SU-DHL-6 (cell line): Measurements from ENCODE around the gene MRM2.

Experiments used
- H2AFZ ChIP-seq: fragments of 200-600 bp; sonication (generic); 2 replicates; pipeline ENCODE4 v1.6.1; 2014; ENCODE audit warnings: low read depth, mild to moderate bottlenecking, moderate library complexity, mixed read lengths, antibody characterized with exemption, low read length; ENCODE audit not compliant: severe bottlenecking
- H3F3A ChIP-seq: fragments of 200-600 bp; shearing (Covaris generic); 2 replicates; pipeline ENCODE4 v1.6.0; 2016; ENCODE audit warnings: antibody characterized with exemption, mild to moderate bottlenecking; ENCODE audit not compliant: insufficient read depth
- H3K27ac ChIP-seq: fragments of 200-600 bp; sonication (generic); 2 replicates; pipeline ENCODE4 v1.5.1; 2016; ENCODE audit warnings: low read depth, mild to moderate bottlenecking, low read length, moderate library complexity, mixed read lengths
- H3K27me3 ChIP-seq: fragments of 200-600 bp; sonication (generic), shearing (Covaris generic); 2 replicates; pipeline ENCODE4 v1.6.0; 2014; ENCODE audit warnings: mild to moderate bottlenecking, low read length
- H3K36me3 ChIP-seq: fragments of 200-600 bp; sonication (generic); 2 replicates; pipeline ENCODE4 v1.6.1; 2014; ENCODE audit warnings: mild to moderate bottlenecking, low read length, mixed read lengths
- H3K4me2 ChIP-seq: fragments of 300-600, 200-600 bp; shearing (Covaris generic), sonication (generic); 2 replicates; pipeline ENCODE4 v1.6.0; 2014; ENCODE audit warnings: low read length, low read depth, mild to moderate bottlenecking; ENCODE audit not compliant: poor library complexity, severe bottlenecking
- H3K4me3 ChIP-seq: fragments of 200-600 bp; sonication (generic); 2 replicates; pipeline ENCODE4 v1.5.1; 2014; ENCODE audit warnings: antibody characterized with exemption, low read length, mild to moderate bottlenecking, mixed read lengths; ENCODE audit not compliant: insufficient read depth, poor library complexity, severe bottlenecking
- H3K79me2 ChIP-seq: fragments of 200-600 bp; sonication (generic); 2 replicates; pipeline ENCODE4 v1.6.1; 2014; ENCODE audit warnings: mild to moderate bottlenecking, low read length, moderate library complexity; ENCODE audit not compliant: insufficient read depth
- H3K9ac ChIP-seq: fragments of 200-600 bp; sonication (generic); 2 replicates; pipeline ENCODE4 v1.7.0; 2014; ENCODE audit warnings: mild to moderate bottlenecking, low read length
- H3K9me2 ChIP-seq: fragments of 200-600 bp; sonication (generic); replicated peaks from 2 replicates; pipeline ENCODE4 v1.6.1; 2014; ENCODE audit warnings: low read length; ENCODE audit not compliant: insufficient read depth
- H3K9me3 ChIP-seq: fragments of 200-600 bp; sonication (generic); 2 replicates; pipeline ENCODE4 v1.6.1; 2014; ENCODE audit warnings: low read length, mixed read lengths; ENCODE audit not compliant: insufficient read depth
- H4K20me1 ChIP-seq: fragments of 200-600 bp; sonication (generic); 2 replicates; pipeline ENCODE4 v1.6.1; 2014; ENCODE audit warnings: low read depth, mild to moderate bottlenecking, antibody characterized with exemption, low read length, moderate library complexity, mixed read lengths
- EZH2phosphoT487 ChIP-seq: fragments of 200-600 bp; sonication (generic), shearing (Covaris generic); conservative IDR thresholded peaks from 2 replicates; pipeline ENCODE4 v1.6.1; 2018; ENCODE audit warnings: mild to moderate bottlenecking, antibody characterized with exemption, low read length, moderate library complexity, mixed read lengths
- TF ChIP-seq, protein P1 (sequence below): fragments of 200-600 bp; sonication (generic); IDR thresholded peaks from one replicate; pipeline ENCODE4 v1.5.1; 2017; ENCODE audit warnings: antibody characterized with exemption, mild to moderate bottlenecking, low read length, moderate library complexity; ENCODE audit not compliant: insufficient read depth, poor library complexity, severe bottlenecking

MRM2 gene

DNA sequence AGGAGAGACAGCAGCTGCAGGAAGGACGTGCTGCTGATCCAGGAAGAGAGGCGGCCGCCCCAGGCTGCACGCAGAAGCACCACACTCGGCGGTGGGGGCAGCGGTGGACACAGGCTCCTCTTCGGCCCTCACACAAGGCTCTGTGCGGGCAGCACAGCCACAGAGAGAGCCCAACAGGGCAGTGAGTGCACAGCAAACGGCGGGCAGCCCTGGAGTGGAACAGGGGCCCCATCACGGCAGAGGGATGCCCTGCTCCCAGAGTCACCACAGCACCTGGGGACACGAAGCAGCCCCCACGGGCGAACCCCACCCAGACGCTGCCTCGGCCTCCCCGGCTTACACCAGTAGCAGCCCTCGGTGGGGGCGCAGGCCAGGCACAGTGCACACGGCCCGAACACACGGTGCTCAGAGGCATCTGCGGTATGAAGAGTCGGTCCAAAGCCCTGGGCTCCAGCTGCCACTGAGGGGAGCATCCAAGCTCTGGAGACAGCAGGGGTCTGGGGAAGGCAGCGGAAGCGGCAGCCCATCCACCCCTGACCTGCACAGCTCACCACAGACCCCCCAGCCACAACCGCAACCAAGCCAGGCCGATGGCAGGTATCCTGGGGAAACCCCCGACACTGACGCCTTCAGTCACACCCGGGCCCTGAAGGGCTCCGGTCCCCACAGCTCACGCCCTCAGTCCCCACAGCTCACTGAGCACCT, 16.8 kb upstream of the MRM2 start:
- peak overlapping the region; percentile 50 for H3K9ac ChIP-seq
- H3K4me2 ChIP-seq: peak overlapping the region; percentile 51

DNA sequence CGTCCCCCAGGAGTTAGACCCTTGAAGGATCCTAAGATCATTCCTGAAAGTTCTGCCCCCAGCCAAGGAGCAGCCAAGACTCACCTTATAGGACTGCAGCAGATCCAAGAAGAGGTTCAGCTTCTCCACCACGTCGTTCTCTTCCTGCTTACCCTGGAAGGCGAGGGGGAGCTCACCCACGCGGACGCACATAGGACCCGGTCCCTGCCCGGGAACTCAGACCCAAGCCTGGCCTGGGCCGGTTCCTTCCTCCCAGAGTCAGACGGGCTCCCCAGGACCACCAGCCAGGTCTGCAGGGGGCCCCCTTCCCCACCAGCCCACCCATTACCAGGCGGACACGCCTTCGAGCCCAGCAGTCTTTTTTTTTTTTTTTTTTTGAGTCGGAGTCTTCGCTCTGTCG, 15.6 kb upstream of the MRM2 start:
- Histone ChIP-seq H4K20me1 (no peaks in the 10 kb centered on the region), H3K36me3 (no peaks in the 10 kb centered on the region), H3K9ac (no peak overlapping the region), H3K79me2 (no peaks in the 10 kb centered on the region), H3K9me3 (no peaks in the 10 kb centered on the region), H3K4me2 (no peak overlapping the region), H3K4me3 (no peak overlapping the region), H2AFZ (no peak overlapping the region), H3K9me2 (no peaks in the 10 kb centered on the region), H3F3A (peaks cover 33% of the 10 kb centered on the region), H3K27ac (no peak overlapping the region), H3K27me3 (no peaks in the 10 kb centered on the region)
- no peak for TF ChIP-seq EZH2phosphoT487
- TF ChIP-seq, protein P1, sequence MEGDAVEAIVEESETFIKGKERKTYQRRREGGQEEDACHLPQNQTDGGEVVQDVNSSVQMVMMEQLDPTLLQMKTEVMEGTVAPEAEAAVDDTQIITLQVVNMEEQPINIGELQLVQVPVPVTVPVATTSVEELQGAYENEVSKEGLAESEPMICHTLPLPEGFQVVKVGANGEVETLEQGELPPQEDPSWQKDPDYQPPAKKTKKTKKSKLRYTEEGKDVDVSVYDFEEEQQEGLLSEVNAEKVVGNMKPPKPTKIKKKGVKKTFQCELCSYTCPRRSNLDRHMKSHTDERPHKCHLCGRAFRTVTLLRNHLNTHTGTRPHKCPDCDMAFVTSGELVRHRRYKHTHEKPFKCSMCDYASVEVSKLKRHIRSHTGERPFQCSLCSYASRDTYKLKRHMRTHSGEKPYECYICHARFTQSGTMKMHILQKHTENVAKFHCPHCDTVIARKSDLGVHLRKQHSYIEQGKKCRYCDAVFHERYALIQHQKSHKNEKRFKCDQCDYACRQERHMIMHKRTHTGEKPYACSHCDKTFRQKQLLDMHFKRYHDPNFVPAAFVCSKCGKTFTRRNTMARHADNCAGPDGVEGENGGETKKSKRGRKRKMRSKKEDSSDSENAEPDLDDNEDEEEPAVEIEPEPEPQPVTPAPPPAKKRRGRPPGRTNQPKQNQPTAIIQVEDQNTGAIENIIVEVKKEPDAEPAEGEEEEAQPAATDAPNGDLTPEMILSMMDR: no peak

More for the DNA sequence above, 16.8 kb upstream of the MRM2 start:
- Histone ChIP-seq H3K79me2 (no peaks in the 10 kb centered on the region), H3K4me3 (peak overlapping the region; percentile 21), H2AFZ (no peak overlapping the region), H3K27me3 (no peaks in the 10 kb centered on the region), H3F3A (peaks cover 33% of the 10 kb centered on the region), H3K9me3 (no peaks in the 10 kb centered on the region), H3K9me2 (no peaks in the 10 kb centered on the region), H3K27ac (peak overlapping the region; percentile 87), H4K20me1 (no peaks in the 10 kb centered on the region), H3K36me3 (no peaks in the 10 kb centered on the region)
- no peak for TF ChIP-seq EZH2phosphoT487
- TF ChIP-seq, protein P1: no peak

- Histone ChIP-seq H2AFZ (no peak overlapping the region), H3K36me3 (no peaks in the 10 kb centered on the region), H3K27me3 (no peaks in the 10 kb centered on the region), H3K9me2 (no peaks in the 10 kb centered on the region), H3K79me2 (no peaks in the 10 kb centered on the region), H3K9me3 (no peaks in the 10 kb centered on the region), H3K9ac (no peak overlapping the region), H3F3A (peaks cover 29% of the 10 kb centered on the region), H3K27ac (no peak overlapping the region), H3K4me3 (no peak overlapping the region), H4K20me1 (no peaks in the 10 kb centered on the region), H3K4me2 (no peak overlapping the region)
- TF ChIP-seq, protein P1: no peak
- no peak for TF ChIP-seq EZH2phosphoT487
Observed at GRCh38 chr7:2257046-2257551, 15.1 kb upstream of the MRM2 start.
